Cardiac fibroblast (primary cell): ENCODE data around the gene SARM1.

Experiments
- DNase-seq, 2 donors: peaks; one replicate each; pipeline versions ENCODE4 v3.0.0 to v3.0.0-alpha.2; 2010; ENCODE audit warnings: low read depth in 2 of 2
- H3K4me3 ChIP-seq, 2 donors: replicated peaks in 1 of 2; 1 replicate in 1 of 2; 2 replicates in 1 of 2; pipeline ENCODE4 v1.5.1; 2011; ENCODE audit warnings: low read depth in 2 of 2, low read length in 2 of 2, mild to moderate bottlenecking in 2 of 2, moderate library complexity in 1 of 2
- TF ChIP-seq, protein P1 (sequence below): IDR thresholded peaks from one replicate; pipeline ENCODE4 v1.5.1; 2011; ENCODE audit warnings: low read depth, mild to moderate bottlenecking, low read length, inconsistent platforms

The SARM1 gene

DNA sequence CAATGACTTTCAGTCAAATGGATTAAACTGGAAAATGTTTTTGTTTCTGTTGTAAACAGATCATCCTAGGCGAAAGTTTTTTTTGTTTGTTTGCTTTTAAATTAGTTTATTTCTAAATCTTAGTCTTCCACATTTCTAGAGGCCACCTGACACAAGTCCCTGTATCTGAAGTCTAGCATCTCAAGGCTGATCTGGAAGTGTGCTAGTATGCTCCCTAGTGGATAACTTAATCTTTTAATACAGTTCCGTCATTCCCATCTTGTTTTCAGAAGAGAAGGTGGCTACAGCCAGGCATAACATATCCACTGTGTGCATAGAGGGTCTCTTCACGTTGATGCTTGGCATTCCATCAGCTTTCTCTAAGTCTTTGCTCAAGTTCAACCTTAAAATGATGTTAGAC, 43.8 kb upstream of the SARM1 start:
- TF ChIP-seq, protein P1, sequence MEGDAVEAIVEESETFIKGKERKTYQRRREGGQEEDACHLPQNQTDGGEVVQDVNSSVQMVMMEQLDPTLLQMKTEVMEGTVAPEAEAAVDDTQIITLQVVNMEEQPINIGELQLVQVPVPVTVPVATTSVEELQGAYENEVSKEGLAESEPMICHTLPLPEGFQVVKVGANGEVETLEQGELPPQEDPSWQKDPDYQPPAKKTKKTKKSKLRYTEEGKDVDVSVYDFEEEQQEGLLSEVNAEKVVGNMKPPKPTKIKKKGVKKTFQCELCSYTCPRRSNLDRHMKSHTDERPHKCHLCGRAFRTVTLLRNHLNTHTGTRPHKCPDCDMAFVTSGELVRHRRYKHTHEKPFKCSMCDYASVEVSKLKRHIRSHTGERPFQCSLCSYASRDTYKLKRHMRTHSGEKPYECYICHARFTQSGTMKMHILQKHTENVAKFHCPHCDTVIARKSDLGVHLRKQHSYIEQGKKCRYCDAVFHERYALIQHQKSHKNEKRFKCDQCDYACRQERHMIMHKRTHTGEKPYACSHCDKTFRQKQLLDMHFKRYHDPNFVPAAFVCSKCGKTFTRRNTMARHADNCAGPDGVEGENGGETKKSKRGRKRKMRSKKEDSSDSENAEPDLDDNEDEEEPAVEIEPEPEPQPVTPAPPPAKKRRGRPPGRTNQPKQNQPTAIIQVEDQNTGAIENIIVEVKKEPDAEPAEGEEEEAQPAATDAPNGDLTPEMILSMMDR: no peak
- DNase-seq: peak in 1 of 2 donors; percentile 22
- H3K4me3 ChIP-seq: no peak overlapping the region

DNA sequence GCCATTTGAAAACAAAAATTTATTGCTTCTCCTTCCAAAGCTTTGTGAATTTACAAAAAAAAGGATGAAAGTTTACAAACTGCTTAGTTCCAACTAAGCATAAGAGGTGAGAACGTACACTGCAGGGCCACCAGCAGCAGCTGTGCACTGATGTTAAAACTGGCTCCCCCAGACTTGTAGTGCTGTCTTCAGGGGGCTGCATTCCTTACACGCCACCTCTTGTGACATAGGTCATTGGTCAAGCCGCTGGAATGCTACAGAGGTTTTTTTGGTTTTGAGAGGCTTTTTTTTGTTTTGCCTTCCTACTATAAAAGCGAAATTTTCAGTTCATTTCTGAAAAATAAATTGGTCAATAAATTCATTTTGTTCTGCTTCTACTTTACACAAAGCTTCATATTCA, 43.2 kb upstream of the SARM1 start:
- DNase-seq: peak in 1 of 2 donors; percentile 23
- no peak overlapping the region for H3K4me3 ChIP-seq
- TF ChIP-seq, protein P1: no peak

DNA sequence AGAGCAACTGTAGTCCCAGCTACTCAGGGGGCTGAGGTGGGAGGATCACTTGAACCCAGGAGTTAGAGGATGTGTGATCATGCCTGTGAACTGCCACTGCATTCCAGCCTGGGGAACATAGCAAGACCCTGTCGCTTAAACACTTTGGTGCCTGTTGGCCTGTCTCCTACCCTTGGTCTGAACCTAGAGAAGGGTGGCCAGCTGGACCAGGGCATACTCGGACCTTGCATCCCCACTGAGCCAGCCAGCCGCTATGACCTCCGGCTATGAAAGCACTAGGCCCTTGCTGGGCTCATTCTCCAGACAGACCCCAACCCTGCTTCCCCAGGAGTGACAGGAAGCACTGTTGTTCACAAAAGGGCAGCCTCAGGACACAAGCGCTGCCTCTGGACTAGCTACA, 40.8 kb upstream of the SARM1 start:
- H3K4me3 ChIP-seq: no peak overlapping the region
- TF ChIP-seq, protein P1: no peak
- DNase-seq: no peak

DNA sequence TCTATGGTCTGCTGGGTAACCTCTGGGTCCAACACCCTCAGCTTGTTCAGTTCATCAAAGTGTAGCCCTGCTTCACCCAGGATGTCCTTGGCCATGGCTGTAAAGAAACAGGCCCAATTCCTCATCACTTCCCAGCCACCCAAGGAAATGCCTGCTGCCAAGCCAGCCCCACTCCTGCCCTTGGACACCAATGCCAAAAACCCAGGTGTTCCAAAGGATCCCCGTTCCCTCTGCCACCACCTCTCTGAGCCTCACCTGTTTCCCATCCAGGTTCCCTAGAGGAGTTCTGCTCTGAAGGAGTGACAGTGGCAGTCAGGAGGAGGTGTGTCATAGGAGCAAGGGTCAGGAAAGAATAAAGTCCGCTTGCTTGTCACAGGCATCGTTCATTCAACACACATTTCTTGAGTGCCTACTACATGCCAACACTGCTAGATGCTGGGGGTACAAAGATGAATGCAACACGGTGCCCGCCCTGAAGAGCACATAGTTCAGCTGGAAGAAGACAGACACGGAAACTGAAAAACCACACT, 39.5 kb upstream of the SARM1 start:
- no peak overlapping the region for H3K4me3 ChIP-seq
- TF ChIP-seq, protein P1: no peak
- no peak for DNase-seq

DNA sequence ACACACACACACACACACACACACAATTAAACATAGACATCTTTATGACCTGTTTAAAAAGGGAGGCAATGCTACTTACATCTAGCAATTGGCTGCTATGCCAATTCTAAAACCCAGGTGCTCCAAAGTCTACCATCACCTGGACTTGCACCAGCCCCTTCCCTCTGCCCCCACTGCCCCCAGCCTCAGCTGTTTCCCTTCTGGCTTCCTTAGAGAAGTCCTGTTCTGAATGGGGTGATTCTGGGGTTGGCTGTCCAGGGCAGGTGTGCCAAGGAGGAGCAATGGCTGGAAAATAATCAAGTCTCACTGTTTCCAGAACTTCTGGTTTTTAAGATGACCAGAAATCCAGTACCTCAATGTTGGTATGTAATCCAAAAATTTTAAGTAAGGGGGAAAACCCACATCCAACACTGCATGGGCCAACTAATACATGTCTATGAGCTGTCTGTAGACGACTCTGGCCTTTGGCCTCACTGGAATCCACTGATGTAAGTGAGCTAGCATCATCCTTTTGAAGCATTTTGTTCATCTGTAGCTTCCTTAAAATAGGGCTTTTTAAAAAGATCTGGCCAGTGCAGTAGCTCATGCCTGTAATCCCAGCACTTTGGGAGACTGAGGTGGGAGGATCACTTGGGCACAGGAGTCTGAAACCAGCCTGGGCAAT, 38.3 kb upstream of the SARM1 start:
- H3K4me3 ChIP-seq: no peak overlapping the region
- TF ChIP-seq, protein P1: no peak
- DNase-seq: peak in 1 of 2 donors; percentile 35

DNA sequence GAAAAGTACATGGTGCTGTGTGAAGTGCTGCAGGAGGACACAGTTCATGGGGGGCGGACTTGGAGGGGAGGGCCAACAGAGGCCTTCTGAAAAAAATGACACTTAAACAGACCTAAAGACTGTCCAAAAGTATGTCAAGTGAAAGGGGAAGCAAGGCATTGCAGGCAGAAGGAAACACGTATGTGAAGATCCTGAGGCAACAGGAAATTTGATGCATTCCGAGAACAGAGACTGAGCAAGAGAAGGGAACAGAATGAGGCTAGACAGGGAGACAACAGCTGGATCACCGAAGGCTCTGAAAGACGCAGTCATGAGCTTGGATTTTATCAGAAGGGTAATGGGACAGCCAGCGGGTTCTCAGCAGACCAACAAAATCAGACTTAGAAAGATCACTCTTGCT, 37.3 kb upstream of the SARM1 start:
- H3K4me3 ChIP-seq: peak overlapping the region; percentile 94 to 97
- TF ChIP-seq, protein P1: no peak
- peak; percentile 41 to 52 for DNase-seq
